Tibial nerve (tissue), 4 donors: ENCODE measurements around the gene PVALEF.

Experiments
- EP300 ChIP-seq, 2 donors: sonication (generic); formaldehyde crosslinking; IDR thresholded peaks; one replicate each; pipeline ENCODE4 v1.6.1; 2017; ENCODE audit warnings: antibody characterized with exemption in 2 of 2, mild to moderate bottlenecking in 1 of 2
- POLR2A ChIP-seq, 2 donors: fragments of 450-650 bp; IDR thresholded peaks; one replicate each; pipeline ENCODE4 v1.6.1; 2017; ENCODE audit warnings: antibody characterized with exemption in 2 of 2, mild to moderate bottlenecking in 2 of 2, moderate library complexity in 2 of 2
- TF ChIP-seq, protein P1 (sequence below), 5 experiments: fragments of 200-600 bp in 3 of 5; fragments of 450-650 bp in 2 of 5; sonication (generic) in 3 of 5; IDR thresholded peaks; one replicate each; pipeline ENCODE4 v1.5.1; 2016 to 2019; ENCODE audit warnings: antibody characterized with exemption in 5 of 5, mild to moderate bottlenecking in 3 of 5, moderate library complexity in 2 of 5

DNA sequence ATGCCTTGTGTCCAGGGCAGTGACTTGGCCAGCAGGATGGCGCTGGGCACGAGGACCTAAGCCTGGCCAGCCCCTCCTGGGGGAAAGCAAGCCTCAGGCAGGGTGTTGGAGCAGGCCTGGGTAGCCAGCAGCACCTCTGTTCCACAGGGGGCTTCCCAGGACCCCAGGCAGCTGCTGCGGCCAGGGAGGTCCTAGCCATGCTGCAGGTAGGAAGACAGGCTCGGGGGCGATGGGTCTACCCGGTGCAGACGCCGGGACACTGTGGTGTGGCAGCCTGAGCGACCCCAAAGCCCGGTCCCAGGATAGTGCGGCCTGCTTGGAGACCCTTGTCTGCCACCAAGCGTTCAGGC lies 23.2 kb downstream of the PVALEF start:
- TF ChIP-seq, protein P1, sequence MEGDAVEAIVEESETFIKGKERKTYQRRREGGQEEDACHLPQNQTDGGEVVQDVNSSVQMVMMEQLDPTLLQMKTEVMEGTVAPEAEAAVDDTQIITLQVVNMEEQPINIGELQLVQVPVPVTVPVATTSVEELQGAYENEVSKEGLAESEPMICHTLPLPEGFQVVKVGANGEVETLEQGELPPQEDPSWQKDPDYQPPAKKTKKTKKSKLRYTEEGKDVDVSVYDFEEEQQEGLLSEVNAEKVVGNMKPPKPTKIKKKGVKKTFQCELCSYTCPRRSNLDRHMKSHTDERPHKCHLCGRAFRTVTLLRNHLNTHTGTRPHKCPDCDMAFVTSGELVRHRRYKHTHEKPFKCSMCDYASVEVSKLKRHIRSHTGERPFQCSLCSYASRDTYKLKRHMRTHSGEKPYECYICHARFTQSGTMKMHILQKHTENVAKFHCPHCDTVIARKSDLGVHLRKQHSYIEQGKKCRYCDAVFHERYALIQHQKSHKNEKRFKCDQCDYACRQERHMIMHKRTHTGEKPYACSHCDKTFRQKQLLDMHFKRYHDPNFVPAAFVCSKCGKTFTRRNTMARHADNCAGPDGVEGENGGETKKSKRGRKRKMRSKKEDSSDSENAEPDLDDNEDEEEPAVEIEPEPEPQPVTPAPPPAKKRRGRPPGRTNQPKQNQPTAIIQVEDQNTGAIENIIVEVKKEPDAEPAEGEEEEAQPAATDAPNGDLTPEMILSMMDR (IDR thresholded peaks at IDR 0.05) = no peak
- TF ChIP-seq EP300 (IDR thresholded peaks at IDR 0.05) = no peak
- no peak for TF ChIP-seq POLR2A (IDR thresholded peaks at IDR 0.05)
